BJ (cell line): ENCODE results near the gene FBXL7. TPM values are rescaled to one million over a fixed set of nuclear protein-coding genes. Genes with fewer than 3 reads are reported as not detected.

Experiments used
- CTCF ChIA-PET: fragments of 350-600 bp; formaldehyde crosslinking; extraction: SDS; loops from one replicate; lab custom pipeline; 2021; ENCODE audit warnings: antibody characterized with exemption, inconsistent platforms; lab: Yijun Ruan, JAX
- POLR2A ChIA-PET: fragments of 300-600 bp; sonication (Branson Sonifier 250); formaldehyde crosslinking; extraction: SDS; loops from one replicate; lab custom pipeline; 2021; ENCODE audit warnings: antibody characterized with exemption; lab: Charles Lee
- DNase-seq: peaks from one replicate; pipeline ENCODE4 v3.0.0-alpha.2; 2011; ENCODE audit warnings: low read depth
- H3K27me3 ChIP-seq: 2 replicates; pipeline ENCODE4 v1.6.0; 2011; ENCODE audit warnings: low read length; ENCODE audit not compliant: control insufficient read depth, insufficient read depth
- H3K36me3 ChIP-seq: 2 replicates; pipeline ENCODE4 v1.5.1; 2011; ENCODE audit warnings: low read length; ENCODE audit not compliant: control insufficient read depth, insufficient read depth
- H3K4me3 ChIP-seq: 2 replicates; pipeline ENCODE4 v1.5.1; 2011; ENCODE audit warnings: low read depth, mild to moderate bottlenecking, control low read depth, low read length
- CTCF ChIP-seq: IDR thresholded peaks from 2 replicates; pipeline ENCODE4 v1.5.1; 2011; ENCODE audit warnings: low read depth, mild to moderate bottlenecking, control low read depth, inconsistent platforms, low read length, moderate library complexity; ENCODE audit not compliant: insufficient read depth
- polyA plus RNA-seq: library from polyadenylated mRNA; depleted of rRNA; stranded (reverse); fragments of >200 nt; gene quantifications from 2 replicates; pipeline ENCODE4 v1.2.3, GENCODE V29; 2011

FBXL7 gene
- polyA plus RNA-seq, 1 experiment, result 23.2 TPM

- ChIA-PET POLR2A (no interaction called here), CTCF (interaction anchor here (0.6 to 2.8 kb wide), 2 partner anchors 11 to 20 kb away, joined by 3 to 10 read pairs; no protein-coding TSS in a partner anchor)
- Histone ChIP-seq H3K27me3 (no peaks in the 10 kb centered on the region), H3K4me3 (no peak overlapping the region), H3K36me3 (no peaks in the 10 kb centered on the region)
- DNase-seq, result peak; percentile 38
- TF ChIP-seq CTCF, result no peak
These were observed 33.3 kb downstream of the FBXL7 start for GRCh38 chr5:15533129-15533893.

- POLR2A ChIA-PET, result no interaction called here
- TF ChIP-seq CTCF, result no peak
- Histone ChIP-seq H3K4me3 (no peak overlapping the region), H3K27me3 (no peaks in the 10 kb centered on the region), H3K36me3 (no peaks in the 10 kb centered on the region)
- CTCF ChIA-PET, result no interaction called here
- DNase-seq, result no peak
These were observed 36.0 kb downstream of the FBXL7 start for GRCh38 chr5:15535938-15536337.

GRCh38 chr5:15538516-15538915, 38.5 kb downstream of the FBXL7 start:
- H3K4me3 ChIP-seq, result no peak overlapping the region
- ChIA-PET CTCF (interaction anchor here (0.9 to 1.0 kb wide), 2 partner anchors 16 to 36 kb away, joined by 3 to 4 read pairs; no protein-coding TSS in a partner anchor), POLR2A (interaction anchor here (0.6 kb wide), 1 partner anchor 135 kb away, joined by 3 read pairs; no protein-coding TSS in a partner anchor)
- H3K27me3 ChIP-seq, result no peaks in the 10 kb centered on the region
- no peak for TF ChIP-seq CTCF
- no peak for DNase-seq
- H3K36me3 ChIP-seq, result no peaks in the 10 kb centered on the region

GRCh38 chr5:15539951-15540350, 40.0 kb downstream of the FBXL7 start:
- DNase-seq, result no peak
- TF ChIP-seq CTCF, result no peak

GRCh38 chr5:15544039-15544438, 44.1 kb downstream of the FBXL7 start:
- CTCF ChIA-PET, result no interaction called here
- DNase-seq, result no peak
- TF ChIP-seq CTCF, result no peak

More at GRCh38 chr5:15539951-15540350, 40.0 kb downstream of the FBXL7 start:
- H3K36me3 ChIP-seq, result no peaks in the 10 kb centered on the region
- ChIA-PET CTCF (interaction anchor here (1.1 to 1.2 kb wide), 2 partner anchors 9 to 18 kb away, joined by 3 read pairs; no protein-coding TSS in a partner anchor), POLR2A (no interaction called here)
- no peaks in the 10 kb centered on the region for H3K27me3 ChIP-seq
- no peak overlapping the region for H3K4me3 ChIP-seq

More at GRCh38 chr5:15544039-15544438, 44.1 kb downstream of the FBXL7 start:
- POLR2A ChIA-PET, result no interaction called here
- no peaks in the 10 kb centered on the region for H3K36me3 ChIP-seq
- no peaks in the 10 kb centered on the region for H3K27me3 ChIP-seq
- H3K4me3 ChIP-seq, result no peak overlapping the region
